UCSD-AML1 (cell line): Measurements from ENCODE around the gene LAMTOR5.
A peak's percentile ranks its signal among the peaks of the same experiment; 100 is the strongest.

Experiments used
- DNase-seq: peaks from one replicate; lab custom pipeline; 2025; ENCODE audit not compliant: unreplicated experiment; lab: John Stamatoyannopoulos, UW

LAMTOR5 gene

GRCh38 chr1:110390692-110391245, 16.7 kb downstream of the LAMTOR5 start, which contains the start of gene SLC16A4:
Gene SLC16A4 (minus strand): TSS chr1:110391026. CDS start chr1:110389323, 1,703 bp downstream.
- no peak for DNase-seq

- DNase-seq, result no peak
These were observed 17.4 kb downstream of the LAMTOR5 start for GRCh38 chr1:110390096-110390495.

GRCh38 chr1:110387048-110387754, 20.3 kb downstream of the LAMTOR5 start:
- DNase-seq, result no peak

GRCh38 chr1:110385369-110385768, 22.1 kb downstream of the LAMTOR5 start:
- no peak for DNase-seq

GRCh38 chr1:110384581-110385321, 22.7 kb downstream of the LAMTOR5 start:
- DNase-seq, result no peak

GRCh38 chr1:110383251-110383990, 24.1 kb downstream of the LAMTOR5 start:
- DNase-seq, result peak; percentile 15

- DNase-seq, result no peak
These were observed 26.7 kb downstream of the LAMTOR5 start for GRCh38 chr1:110380672-110381283.

GRCh38 chr1:110375490-110375889, 32.0 kb downstream of the LAMTOR5 start:
- DNase-seq, result no peak

- no peak for DNase-seq
These were observed 36.7 kb downstream of the LAMTOR5 start for GRCh38 chr1:110370827-110371226.

GRCh38 chr1:110364221-110364620, 43.3 kb downstream of the LAMTOR5 start:
- no peak for DNase-seq

- no peak for DNase-seq
These were observed 45.6 kb downstream of the LAMTOR5 start for GRCh38 chr1:110361856-110362255.

GRCh38 chr1:110360431-110360830, 47.1 kb downstream of the LAMTOR5 start:
- no peak for DNase-seq

- no peak for DNase-seq
These were observed 51.1 kb downstream of the LAMTOR5 start for GRCh38 chr1:110356379-110356778.

- DNase-seq, result no peak
These were observed 52.2 kb downstream of the LAMTOR5 start for GRCh38 chr1:110355321-110355720.
